GM12873 (cell line): ENCODE results near the gene GALNT12.

Experiments used
- TF ChIP-seq, protein P1 (sequence below): IDR thresholded peaks from 2 replicates; pipeline ENCODE4 v1.5.1; 2012; ENCODE audit warnings: low read depth, mild to moderate bottlenecking, moderate library complexity, low read length, control low read depth; ENCODE audit not compliant: insufficient read depth; ENCODE audit errors: missing control alignments

Gene GALNT12

DNA sequence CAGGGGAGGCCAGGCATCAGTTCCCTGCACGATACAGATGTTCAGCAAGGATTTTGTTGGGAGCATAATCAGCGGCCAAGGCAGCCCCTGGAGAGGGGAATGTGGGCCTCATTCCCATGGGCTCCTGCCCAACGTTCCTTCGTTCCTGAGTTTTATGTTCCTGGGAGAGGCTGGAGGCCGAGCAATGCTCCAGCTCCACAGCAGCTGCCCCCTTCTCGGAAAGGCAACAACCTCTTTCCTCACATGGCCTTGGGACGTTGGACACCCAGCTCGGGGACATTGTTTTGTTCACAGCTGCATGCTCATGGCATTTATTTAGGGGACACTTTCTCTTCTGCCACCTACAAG, 72.5 kb downstream of the GALNT12 start:
- TF ChIP-seq, protein P1, sequence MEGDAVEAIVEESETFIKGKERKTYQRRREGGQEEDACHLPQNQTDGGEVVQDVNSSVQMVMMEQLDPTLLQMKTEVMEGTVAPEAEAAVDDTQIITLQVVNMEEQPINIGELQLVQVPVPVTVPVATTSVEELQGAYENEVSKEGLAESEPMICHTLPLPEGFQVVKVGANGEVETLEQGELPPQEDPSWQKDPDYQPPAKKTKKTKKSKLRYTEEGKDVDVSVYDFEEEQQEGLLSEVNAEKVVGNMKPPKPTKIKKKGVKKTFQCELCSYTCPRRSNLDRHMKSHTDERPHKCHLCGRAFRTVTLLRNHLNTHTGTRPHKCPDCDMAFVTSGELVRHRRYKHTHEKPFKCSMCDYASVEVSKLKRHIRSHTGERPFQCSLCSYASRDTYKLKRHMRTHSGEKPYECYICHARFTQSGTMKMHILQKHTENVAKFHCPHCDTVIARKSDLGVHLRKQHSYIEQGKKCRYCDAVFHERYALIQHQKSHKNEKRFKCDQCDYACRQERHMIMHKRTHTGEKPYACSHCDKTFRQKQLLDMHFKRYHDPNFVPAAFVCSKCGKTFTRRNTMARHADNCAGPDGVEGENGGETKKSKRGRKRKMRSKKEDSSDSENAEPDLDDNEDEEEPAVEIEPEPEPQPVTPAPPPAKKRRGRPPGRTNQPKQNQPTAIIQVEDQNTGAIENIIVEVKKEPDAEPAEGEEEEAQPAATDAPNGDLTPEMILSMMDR, result no peak

DNA sequence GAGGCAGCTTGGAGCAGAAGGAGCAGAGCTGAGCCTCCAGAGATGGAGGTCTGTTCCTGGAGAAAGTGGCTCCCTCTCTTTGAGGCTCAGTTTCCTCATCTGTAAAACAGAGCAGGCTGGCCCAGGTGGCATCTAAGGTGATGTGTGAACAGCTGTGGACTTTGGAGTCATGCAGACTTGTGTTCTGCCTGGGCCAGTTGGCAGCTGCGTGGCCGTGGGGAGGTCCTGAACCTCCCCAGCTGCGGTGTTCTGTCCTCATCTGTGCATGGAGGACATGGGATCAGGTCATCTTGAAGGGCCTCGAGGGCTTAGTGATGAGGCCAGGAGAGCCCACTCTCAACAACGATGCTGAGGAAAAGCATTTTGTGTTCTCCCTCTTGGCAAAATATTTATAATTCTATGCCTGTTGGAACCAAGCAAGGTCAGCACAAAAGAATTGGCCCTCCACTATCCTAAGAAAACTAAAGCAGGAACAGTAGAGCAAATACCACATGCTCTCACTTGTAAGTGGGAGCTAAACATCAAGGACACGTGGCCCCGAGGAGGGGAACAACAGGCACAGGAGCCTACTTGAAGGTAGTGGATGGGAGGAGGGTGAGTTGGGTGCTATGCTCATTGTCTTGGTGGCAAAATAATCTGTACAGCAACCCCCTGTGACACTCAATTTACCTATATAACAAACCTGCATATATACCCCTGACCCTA, 73.0 kb downstream of the GALNT12 start:
- TF ChIP-seq, protein P1, result no peak

DNA sequence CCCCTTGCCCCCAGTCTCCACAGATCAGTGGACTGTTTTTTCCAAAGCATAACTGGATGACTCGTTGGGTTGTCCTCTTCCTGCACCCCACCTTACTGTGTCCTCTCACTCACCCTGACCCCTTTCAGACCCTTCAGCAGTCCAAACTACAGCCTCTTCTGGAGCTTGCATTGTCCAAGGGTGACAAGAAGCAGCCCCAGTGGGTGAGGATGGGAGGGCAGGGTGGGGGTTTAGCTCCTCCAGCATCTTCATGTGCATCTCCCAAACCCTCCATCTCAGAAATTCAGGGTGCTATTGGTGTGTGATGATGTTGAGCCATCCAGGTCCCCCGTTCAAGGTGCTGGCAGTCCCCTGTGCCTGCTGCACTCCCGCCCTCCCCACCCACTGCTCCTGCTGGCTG, 73.9 kb downstream of the GALNT12 start:
- TF ChIP-seq, protein P1, result no peak

DNA sequence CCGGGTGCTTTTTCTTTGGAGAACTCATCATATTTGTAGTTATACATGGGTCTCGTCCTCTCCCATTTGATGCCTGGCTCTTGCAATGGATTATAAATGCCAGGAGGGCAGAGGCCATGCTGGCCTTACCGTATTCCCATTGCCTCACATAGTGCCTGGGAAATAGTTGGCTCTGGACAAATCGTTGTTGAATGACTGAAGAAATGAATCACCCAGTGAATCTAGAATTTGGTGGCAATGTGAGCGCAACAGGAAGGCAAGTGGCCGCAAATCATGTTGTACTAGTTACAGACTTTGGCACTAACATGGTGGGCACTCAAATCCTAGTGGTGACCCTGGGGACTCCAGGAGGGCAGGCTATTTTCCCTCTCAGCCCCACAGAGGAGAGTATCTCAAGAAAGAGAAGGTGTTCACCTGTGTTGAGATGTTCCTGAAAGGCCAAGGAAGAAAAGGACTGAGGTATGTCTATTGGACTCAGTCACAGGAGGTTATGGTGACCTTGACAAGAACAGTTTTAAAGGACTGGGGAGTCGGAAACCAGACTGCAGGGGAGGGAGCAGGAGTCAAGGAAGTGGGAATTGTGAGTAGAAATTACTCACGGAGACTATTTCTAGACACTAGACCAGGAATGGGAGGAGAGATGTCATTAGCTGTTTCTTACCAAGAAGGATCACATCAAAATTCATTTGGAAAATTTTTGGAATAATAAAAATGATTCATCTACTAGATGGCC, 74.5 kb downstream of the GALNT12 start:
- TF ChIP-seq, protein P1, result no peak

DNA sequence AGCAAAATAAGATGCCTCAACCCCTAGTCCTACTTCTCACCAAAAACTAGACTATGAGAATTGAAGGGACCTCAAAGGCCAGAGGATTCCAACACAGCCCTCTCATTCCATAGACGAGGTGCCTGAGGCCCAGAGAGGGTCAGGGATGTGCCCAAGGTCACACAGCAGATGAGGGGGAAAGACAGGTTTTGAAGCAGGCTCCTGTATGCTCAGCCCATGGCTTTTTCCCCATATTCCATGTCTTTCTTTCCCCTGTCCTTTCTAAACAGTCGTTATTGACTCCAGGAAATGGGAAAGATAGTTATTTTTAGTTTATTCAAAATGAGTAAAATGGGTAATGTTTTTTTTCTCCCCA, 75.1 kb downstream of the GALNT12 start:
- TF ChIP-seq, protein P1, result no peak

DNA sequence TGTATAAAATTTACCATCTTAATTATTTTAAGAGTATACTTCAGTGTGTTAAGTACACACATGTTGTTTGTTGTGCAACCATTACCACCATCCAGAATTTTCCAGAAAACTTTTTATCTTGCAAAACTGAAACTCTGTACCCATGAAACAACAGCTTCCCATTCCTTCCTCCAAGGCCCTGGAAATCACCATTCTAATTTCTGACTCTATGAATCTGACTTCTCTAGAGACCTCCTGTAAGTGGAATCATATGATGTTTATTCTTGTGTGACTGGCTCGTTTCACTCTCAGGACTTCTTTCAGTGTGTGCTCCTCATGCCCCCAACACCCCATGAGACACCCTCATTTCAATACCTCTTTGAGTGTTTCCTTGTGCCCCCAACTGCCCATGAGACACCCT, 75.8 kb downstream of the GALNT12 start:
- TF ChIP-seq, protein P1, result no peak

DNA sequence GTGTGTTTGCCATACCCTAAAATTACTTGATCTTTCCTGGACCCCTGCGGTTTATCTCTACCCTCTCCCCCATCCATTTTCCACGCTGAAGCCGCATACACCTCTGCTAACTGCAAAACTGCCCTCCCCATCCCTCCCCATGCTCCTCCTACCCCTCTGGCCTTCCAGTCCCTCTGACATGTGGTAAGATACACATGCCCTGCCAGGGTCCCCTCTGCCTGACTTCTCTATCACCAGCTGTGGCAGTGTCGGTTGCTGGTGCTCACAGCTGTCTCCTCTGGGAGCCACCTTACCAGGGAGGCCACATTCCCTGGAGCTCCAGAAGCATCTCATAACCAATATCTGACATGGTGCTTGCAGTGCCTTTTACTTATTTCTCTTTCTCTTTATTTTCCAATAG, 77.4 kb downstream of the GALNT12 start:
- TF ChIP-seq, protein P1, result no peak
